ENCODE data around the gene CRB2. TPM values are rescaled to one million over a fixed set of nuclear protein-coding genes. Genes with fewer than 3 reads are reported as not detected.
"Not testable (repeated sequence)": the region's sequence is repeated elsewhere in the genome, so short reads cannot be mapped to it uniquely, and the experiment has no call there.

Gene CRB2
- total RNA-seq, 2 experiments from 2014 or later, result 0.09 TPM; not detected in 1

- Mint-ChIP-seq H3K4me3 (no peak overlapping the region), H3K36me3 (ENCODE audit: low read depth) (no peaks in the 10 kb centered on the region), H3K9me3 (no peaks in the 10 kb centered on the region), H3K27ac (no peak overlapping the region), H3K27me3 (no peaks in the 10 kb centered on the region), H3K4me1 (ENCODE audit: low read depth) (no peaks in the 10 kb centered on the region)
- intact Hi-C loops (cut with micrococcal nuclease), result no loop called here
- no peak for TF ChIP-seq CTCF (IDR thresholded peaks at IDR 0.05)
- no peak for ATAC-seq
- DNase-seq, result no peak
- ChIA-PET CTCF (interaction anchor here (1.9 kb wide), 1 partner anchor 40 kb away, joined by 5 read pairs; no protein-coding TSS in a partner anchor), POLR2A (no interaction called here)
These were observed 38.6 kb downstream of the CRB2 start for GRCh38 chr9:123394291-123395235.

DNA sequence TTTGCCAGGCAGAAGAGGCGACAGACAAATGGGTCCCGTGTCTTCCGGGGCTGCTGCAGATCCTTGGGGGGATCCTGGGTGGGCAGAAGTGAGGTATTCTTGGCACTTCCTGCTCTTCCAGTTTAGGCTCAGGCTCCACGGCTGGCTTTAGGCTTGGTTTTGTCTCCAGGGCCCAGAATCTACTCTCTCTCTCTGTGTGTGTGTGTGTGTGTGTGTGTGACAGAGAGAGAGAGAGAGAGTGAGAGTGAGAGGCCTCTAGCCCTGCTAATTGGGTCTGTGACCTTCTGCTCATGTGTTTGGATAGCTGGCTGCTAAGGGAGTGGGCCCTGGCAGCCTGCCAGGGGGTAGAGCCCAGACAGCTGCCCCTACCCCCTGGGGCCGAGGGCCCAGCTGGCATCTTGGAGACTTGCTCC is 39.3 kb downstream of the CRB2 start:
- DNase-seq, result no peak
- no peak for ATAC-seq
- TF ChIP-seq CTCF (IDR thresholded peaks at IDR 0.05), result no peak
- intact Hi-C loops (cut with micrococcal nuclease), result no loop called here
- no peak overlapping the region for H3K27ac Mint-ChIP-seq
- no peaks in the 10 kb centered on the region for H3K4me1 Mint-ChIP-seq (ENCODE audit: low read depth)
- ChIA-PET CTCF (interaction anchor here (1.6 to 1.9 kb wide), 2 partner anchors 10 to 40 kb away, joined by 5 to 6 read pairs; no protein-coding TSS in a partner anchor), POLR2A (no interaction called here)
- H3K27me3 Mint-ChIP-seq, result no peaks in the 10 kb centered on the region
- no peaks in the 10 kb centered on the region for H3K9me3 Mint-ChIP-seq
- H3K4me3 Mint-ChIP-seq, result no peak overlapping the region
- no peaks in the 10 kb centered on the region for H3K36me3 Mint-ChIP-seq (ENCODE audit: low read depth)

- Mint-ChIP-seq H3K4me1 (ENCODE audit: low read depth) (no peaks in the 10 kb centered on the region), H3K9me3 (no peaks in the 10 kb centered on the region), H3K36me3 (ENCODE audit: low read depth) (no peaks in the 10 kb centered on the region), H3K27ac (no peak overlapping the region), H3K27me3 (no peaks in the 10 kb centered on the region), H3K4me3 (no peak overlapping the region)
- TF ChIP-seq CTCF (IDR thresholded peaks at IDR 0.05), result no peak
- ChIA-PET CTCF (interaction anchor here (1.6 to 1.9 kb wide), 2 partner anchors 11 to 41 kb away, joined by 5 to 6 read pairs; no protein-coding TSS in a partner anchor), POLR2A (no interaction called here)
- DNase-seq (no peak), ATAC-seq (no peak)
- intact Hi-C loops (cut with micrococcal nuclease), result no loop called here
These were observed 39.9 kb downstream of the CRB2 start for GRCh38 chr9:123395689-123396511.

GRCh38 chr9:123397975-123398374 is 42.0 kb downstream of the CRB2 start:
- no peaks in the 10 kb centered on the region for H3K36me3 Mint-ChIP-seq (ENCODE audit: low read depth)
- no peak for TF ChIP-seq CTCF (IDR thresholded peaks at IDR 0.05)
- no peak for DNase-seq
- ChIA-PET POLR2A (no interaction called here), CTCF (interaction anchor here (1.2 to 1.9 kb wide), 3 partner anchors 14 to 160 kb away, joined by 3 to 6 read pairs (median 5); no protein-coding TSS in a partner anchor)
- no peak for ATAC-seq
- no peaks in the 10 kb centered on the region for H3K4me1 Mint-ChIP-seq (ENCODE audit: low read depth)
- H3K27me3 Mint-ChIP-seq, result no peaks in the 10 kb centered on the region
- no peak overlapping the region for H3K4me3 Mint-ChIP-seq
- H3K27ac Mint-ChIP-seq, result no peak overlapping the region
- H3K9me3 Mint-ChIP-seq, result no peaks in the 10 kb centered on the region
- intact Hi-C loops (cut with micrococcal nuclease), result no loop called here

DNA sequence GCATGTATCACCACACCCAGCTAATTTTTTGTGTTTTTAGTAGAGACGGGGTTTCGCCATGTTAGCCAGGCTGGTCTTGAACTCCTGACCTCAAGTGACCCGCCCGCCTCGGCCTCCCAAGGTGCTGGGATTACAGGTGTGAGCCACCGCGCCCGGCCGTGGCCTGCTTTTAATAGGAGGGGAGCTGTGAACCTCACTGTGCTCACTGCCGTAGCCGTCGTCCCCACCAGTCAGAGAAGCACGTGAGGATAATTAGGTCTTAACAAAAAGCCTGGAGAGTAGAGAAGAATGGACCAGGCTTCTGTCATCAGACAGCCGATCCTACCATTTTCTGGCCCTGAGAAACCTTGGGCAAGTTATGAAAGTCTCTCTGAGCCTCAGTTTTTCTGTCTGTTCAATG is 42.9 kb downstream of the CRB2 start:
- ATAC-seq; H3K36me3 Mint-ChIP-seq (ENCODE audit: low read depth); DNase-seq; H3K4me1 Mint-ChIP-seq (ENCODE audit: low read depth); H3K9me3 Mint-ChIP-seq; H3K27ac Mint-ChIP-seq; POLR2A ChIA-PET; intact Hi-C loops (cut with micrococcal nuclease); H3K27me3 Mint-ChIP-seq; H3K4me3 Mint-ChIP-seq: not testable (repeated sequence)
- CTCF ChIA-PET, result interaction anchor here (1.2 to 1.9 kb wide), 6 partner anchors 9 to 318 kb away, joined by 3 to 6 read pairs (median 4); no protein-coding TSS in a partner anchor
